Subcutaneous abdominal adipose tissue (tissue), 5 donors: ENCODE measurements around the gene TBPL2.
"Not testable (repeated sequence)": the region's sequence is repeated elsewhere in the genome, so short reads cannot be mapped to it uniquely, and the experiment has no call there.

Experiments
- H3K27ac ChIP-seq: one replicate; pipeline ENCODE4 v1.7.0; 2013; ENCODE audit warnings: low read depth, mild to moderate bottlenecking, inconsistent platforms, low read length, moderate library complexity
- H3K27me3 ChIP-seq, 5 donors: one replicate each; pipeline ENCODE4 v1.7.0; 2013; ENCODE audit warnings: low read length in 5 of 5, inconsistent platforms in 1 of 5; ENCODE audit not compliant: control insufficient read depth in 5 of 5, insufficient read depth in 4 of 5
- H3K36me3 ChIP-seq, 5 donors: one replicate each; pipeline ENCODE4 v1.7.0; 2013; ENCODE audit warnings: low read length in 5 of 5; ENCODE audit not compliant: control insufficient read depth in 5 of 5, insufficient read depth in 5 of 5
- H3K4me1 ChIP-seq, 5 donors: one replicate each; pipeline ENCODE4 v1.7.0; 2013; ENCODE audit warnings: low read length in 5 of 5, mild to moderate bottlenecking in 3 of 5, moderate library complexity in 1 of 5; ENCODE audit not compliant: control insufficient read depth in 5 of 5, insufficient read depth in 5 of 5
- H3K4me3 ChIP-seq, 5 donors: one replicate each; pipeline ENCODE4 v1.7.0; 2013; ENCODE audit warnings: low read length in 5 of 5, low read depth in 1 of 5
- H3K9ac ChIP-seq, 5 donors: one replicate each; pipeline ENCODE4 v1.7.0; 2013; ENCODE audit warnings: low read length in 5 of 5, mild to moderate bottlenecking in 4 of 5, moderate library complexity in 3 of 5
- H3K9me3 ChIP-seq, 5 donors: one replicate each; pipeline ENCODE4 v1.7.0; 2013; ENCODE audit warnings: low read length in 5 of 5; ENCODE audit not compliant: control insufficient read depth in 5 of 5
- donor health status: healthy.
- donor health status: healthy.
- donor health status: healthy.
- donor health status: healthy.
- donor health status: healthy.

The TBPL2 gene

DNA sequence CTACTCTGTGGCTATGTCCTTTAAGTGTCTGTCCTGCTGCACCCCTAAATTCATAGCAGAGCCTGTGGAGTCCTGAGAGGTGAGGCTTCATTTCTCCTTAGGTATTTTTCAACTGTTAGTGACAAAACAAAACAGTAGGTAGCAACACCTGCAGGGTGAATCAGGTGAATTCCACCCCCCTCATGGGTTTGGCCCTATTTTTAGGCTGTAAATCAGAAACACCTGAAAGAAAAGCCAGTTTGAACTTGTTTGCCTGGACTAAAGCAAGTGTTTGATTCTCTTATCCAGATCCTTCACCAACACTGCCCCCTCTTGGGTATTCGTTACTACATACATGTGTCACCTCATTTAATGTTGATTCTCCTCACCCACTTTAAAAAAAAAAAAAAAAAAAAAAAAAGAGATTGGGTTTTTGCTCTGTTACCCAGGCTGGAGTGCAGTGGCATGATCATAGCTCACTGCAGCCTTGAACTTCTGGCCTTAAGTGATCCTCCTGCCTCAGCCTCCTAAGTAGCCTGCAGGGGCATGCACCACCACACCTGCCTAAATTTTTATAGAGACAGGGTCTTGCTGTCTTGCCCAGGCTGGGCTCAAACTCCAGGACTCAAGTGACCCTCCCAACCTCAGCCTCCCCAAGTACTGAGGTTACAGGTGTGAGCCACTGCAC lies 10.3 kb downstream of the TBPL2 start:
- Histone ChIP-seq H3K9ac (no peak overlapping the region), H3K27me3 (peaks cover 0 to 2% (median 0%) of the 10 kb centered on the region in 5 donors)

DNA sequence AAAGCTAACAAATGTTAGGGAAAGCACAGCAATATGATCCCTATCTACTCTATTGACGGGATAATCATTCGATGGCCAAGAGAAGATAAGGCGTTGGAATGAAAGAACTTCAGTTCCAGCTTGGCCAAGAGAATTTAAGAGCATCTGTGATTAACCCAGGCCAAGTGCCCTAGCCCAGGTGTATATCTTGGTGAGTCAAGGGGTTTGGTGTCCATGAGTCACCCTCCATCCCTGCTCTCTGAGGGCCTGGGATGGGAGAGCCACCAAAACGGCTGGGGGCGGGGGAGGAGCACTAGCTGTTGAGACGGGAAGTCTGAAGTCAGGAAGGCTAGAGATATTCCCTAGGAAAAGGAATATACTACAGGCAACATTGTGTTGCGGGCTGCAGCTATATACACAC lies 13.0 kb downstream of the TBPL2 start:
- Histone ChIP-seq H3K4me1 (no peaks in the 10 kb centered on the region), H3K27ac (no peak overlapping the region), H3K9ac (no peak overlapping the region)

More for the DNA sequence above, 10.3 kb downstream of the TBPL2 start:
- no peak overlapping the region for H3K27ac ChIP-seq
- no peaks in the 10 kb centered on the region for H3K9me3 ChIP-seq
- no peak overlapping the region for H3K4me3 ChIP-seq
- no peaks in the 10 kb centered on the region for H3K36me3 ChIP-seq
- H3K4me1 ChIP-seq = peaks cover 0 to 3% (median 0%) of the 10 kb centered on the region in 5 donors

DNA sequence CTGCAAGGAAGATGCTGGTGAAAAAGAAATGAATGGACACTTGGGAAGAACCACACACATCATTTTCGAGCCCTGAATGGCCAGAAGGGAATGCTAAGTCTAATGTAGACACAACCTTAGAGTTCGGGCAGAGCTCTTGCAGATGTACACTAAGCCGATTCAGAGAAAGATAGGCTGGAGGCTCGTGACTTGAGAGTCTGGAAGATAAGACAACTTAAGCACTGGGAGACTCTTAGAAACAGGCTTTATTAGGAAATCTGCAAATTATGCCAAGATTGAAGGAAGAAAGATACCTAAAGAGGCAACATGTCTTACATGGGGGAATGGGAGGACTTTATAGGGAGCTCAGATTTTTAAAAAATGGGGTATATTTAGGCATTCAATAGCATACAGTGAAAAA lies 13.5 kb downstream of the TBPL2 start:
- Histone ChIP-seq H3K4me3 (no peak overlapping the region), H3K4me1 (no peaks in the 10 kb centered on the region), H3K9me3 (no peaks in the 10 kb centered on the region), H3K9ac (no peak overlapping the region), H3K36me3 (no peaks in the 10 kb centered on the region), H3K27me3 (peaks cover 0 to 2% (median 0%) of the 10 kb centered on the region in 5 donors), H3K27ac (no peak overlapping the region)

More for the DNA sequence above, 13.0 kb downstream of the TBPL2 start:
- no peaks in the 10 kb centered on the region for H3K9me3 ChIP-seq
- H3K36me3 ChIP-seq = no peaks in the 10 kb centered on the region
- peaks cover 0 to 2% (median 0%) of the 10 kb centered on the region in 5 donors for H3K27me3 ChIP-seq
- no peak overlapping the region for H3K4me3 ChIP-seq

DNA sequence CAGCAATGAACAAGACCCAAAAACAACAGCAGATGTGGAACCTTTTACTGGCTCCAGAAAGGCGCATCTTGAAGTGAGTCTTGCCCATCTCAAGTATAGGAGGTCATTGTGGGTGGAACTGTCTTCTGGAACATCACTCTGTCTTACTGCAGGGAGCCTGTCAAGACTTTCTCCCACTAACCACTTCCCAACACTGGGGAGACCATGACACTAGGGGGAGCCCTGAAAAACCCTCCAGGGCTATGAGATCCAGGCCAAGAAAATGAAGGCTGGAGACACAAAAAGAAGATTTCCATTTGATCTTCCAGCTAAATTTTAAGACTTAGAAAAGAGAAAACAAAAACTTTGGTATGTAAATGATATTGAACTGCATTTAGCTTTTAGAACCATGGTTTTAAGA lies 15.3 kb downstream of the TBPL2 start:
- H3K9me3 ChIP-seq = no peaks in the 10 kb centered on the region
- H3K9ac ChIP-seq = no peak overlapping the region
- no peak overlapping the region for H3K27ac ChIP-seq
- no peaks in the 10 kb centered on the region for H3K4me1 ChIP-seq
- H3K36me3 ChIP-seq = no peaks in the 10 kb centered on the region
- no peak overlapping the region for H3K4me3 ChIP-seq
- H3K27me3 ChIP-seq = peaks cover 0 to 2% (median 0%) of the 10 kb centered on the region in 5 donors

DNA sequence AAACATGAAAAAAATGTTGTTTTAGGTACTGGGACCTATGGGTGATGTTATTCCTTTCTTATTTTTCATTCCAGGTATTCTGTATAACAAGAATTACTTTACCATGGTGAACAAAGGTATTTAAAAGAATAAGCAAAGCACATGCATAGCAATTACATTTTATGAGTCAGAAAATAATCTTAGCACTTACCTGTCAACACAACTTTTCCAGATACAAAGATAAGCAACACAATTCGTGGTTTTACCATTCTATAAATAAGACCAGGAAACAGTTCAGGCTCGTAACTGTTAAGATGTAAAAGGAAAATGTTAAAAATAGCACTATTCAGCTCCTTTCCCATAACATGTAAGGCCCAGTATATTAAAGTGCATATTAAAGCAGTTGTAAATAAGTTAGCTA lies 16.4 kb downstream of the TBPL2 start:
- no peaks in the 10 kb centered on the region for H3K9me3 ChIP-seq
- H3K36me3 ChIP-seq = no peaks in the 10 kb centered on the region
- peaks cover 0 to 2% (median 0%) of the 10 kb centered on the region in 5 donors for H3K27me3 ChIP-seq
- H3K4me3 ChIP-seq = no peak overlapping the region
- no peak overlapping the region for H3K9ac ChIP-seq
- peaks cover 0 to under 1% (median 0%) of the 10 kb centered on the region in 5 donors for H3K4me1 ChIP-seq
- no peak overlapping the region for H3K27ac ChIP-seq

DNA sequence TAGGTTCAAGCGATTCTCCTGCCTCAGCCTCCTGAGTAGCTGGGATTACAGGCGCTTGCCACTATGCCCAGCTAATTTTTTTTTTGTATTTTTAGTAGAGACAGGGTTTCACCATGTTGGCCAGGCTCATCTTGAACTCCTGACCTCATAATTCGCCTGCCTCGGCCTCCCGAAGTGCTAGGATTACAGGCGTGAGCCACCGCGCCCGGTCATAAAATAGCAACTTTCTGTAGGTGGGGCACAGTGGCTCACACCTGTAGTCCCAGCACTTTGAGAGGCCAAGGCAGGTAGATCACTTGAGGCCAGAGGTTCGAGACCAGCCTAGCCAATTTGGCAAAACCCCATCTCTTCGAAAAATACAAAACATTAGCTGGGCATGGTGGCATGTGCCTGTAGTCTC lies 18.1 kb downstream of the TBPL2 start:
- not testable (repeated sequence) for H3K36me3 ChIP-seq, H3K9ac ChIP-seq, H3K27ac ChIP-seq, H3K27me3 ChIP-seq, H3K4me3 ChIP-seq, H3K9me3 ChIP-seq
- H3K4me1 ChIP-seq = peaks cover 0 to 13% (median 0%) of the 10 kb centered on the region in 5 donors

DNA sequence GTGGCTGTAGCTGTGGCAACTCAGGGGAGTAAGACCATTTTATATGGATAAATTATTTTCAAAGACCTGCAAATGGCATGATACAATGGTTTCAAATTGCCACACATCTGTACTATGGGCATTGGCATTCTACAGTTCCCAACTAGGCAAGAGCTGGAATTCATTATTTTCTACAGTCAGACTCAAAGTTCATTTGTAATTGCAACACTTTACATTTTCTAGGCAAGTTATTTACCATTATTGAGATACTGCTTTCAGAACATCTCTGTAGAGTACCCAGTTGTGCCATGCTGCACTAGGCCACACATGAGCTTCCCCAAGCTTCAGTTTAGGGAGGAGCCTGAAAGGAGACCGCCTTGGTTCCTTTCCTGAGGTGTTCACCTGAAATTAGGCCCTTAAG lies 20.8 kb downstream of the TBPL2 start:
- peaks cover 0 to 13% (median 0%) of the 10 kb centered on the region in 5 donors for H3K4me1 ChIP-seq
- no peaks in the 10 kb centered on the region for H3K27me3 ChIP-seq
- H3K4me3 ChIP-seq = no peak overlapping the region
- H3K27ac ChIP-seq = no peak overlapping the region
- H3K9me3 ChIP-seq = no peaks in the 10 kb centered on the region
- no peaks in the 10 kb centered on the region for H3K36me3 ChIP-seq
- H3K9ac ChIP-seq = no peak overlapping the region

DNA sequence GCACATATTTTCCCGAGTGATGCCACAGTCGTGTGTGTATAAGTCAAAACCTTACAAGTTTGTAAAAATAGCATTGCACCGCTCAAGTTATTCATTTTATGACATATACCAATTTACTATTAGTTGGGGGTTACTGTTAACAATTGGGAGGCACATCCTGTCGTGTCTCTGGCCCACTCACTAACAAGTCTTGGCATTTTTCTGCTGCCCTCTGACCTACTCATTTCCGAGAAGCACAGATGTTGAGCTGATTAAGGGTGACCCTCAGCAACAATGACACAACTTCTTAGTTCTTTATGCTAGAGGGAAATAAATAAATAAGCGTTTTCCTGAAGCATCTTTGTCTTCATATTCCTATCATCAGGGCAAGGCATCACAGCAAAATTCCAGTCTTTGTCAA lies 22.0 kb downstream of the TBPL2 start:
- Histone ChIP-seq H3K9ac (no peak overlapping the region), H3K36me3 (no peaks in the 10 kb centered on the region), H3K4me3 (no peak overlapping the region), H3K27me3 (no peaks in the 10 kb centered on the region), H3K27ac (no peak overlapping the region), H3K4me1 (peaks cover 0 to 13% (median 0%) of the 10 kb centered on the region in 5 donors), H3K9me3 (no peaks in the 10 kb centered on the region)

DNA sequence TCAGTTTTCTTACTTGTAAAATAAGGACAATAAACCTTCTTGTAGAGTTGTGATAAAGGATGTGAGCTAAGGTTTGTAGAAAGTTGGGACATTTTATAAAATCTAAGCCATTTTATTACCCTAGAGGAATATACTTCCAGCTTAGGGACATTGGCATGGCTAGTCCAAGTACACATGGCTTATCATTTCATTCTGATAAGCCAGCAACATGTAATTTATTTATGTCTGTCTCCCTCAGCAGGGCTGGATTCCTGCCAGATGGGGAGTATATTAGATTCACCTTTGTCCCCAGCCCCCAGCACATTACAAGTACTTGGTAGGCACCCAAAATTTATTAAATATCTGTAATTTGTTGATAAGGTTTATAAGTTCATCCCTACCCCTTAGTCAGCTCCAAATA lies 22.5 kb downstream of the TBPL2 start:
- Histone ChIP-seq H3K36me3 (no peaks in the 10 kb centered on the region), H3K9me3 (no peaks in the 10 kb centered on the region), H3K27ac (no peak overlapping the region), H3K9ac (no peak overlapping the region), H3K27me3 (no peaks in the 10 kb centered on the region), H3K4me3 (no peak overlapping the region), H3K4me1 (peaks cover 0 to 13% (median 0%) of the 10 kb centered on the region in 5 donors)

DNA sequence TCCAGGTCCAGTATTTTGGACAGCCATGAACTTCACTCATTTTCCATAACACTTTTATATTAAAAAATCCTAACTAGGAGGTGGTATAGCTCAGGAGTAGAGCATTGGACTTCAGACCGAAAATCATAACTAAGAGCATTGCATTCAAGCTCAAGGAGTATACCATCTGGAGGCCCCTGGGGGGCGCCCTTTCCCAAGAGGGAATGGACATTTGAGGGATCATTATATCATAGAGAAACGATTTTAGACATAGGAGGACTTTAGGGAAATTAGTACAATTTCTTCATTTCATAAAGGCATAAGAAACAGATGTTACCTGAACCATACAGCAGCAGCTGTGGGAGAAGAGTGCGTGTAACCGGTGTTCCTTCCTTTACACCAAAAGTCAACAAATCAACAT lies 23.6 kb downstream of the TBPL2 start:
- Histone ChIP-seq H3K4me3 (no peak overlapping the region), H3K36me3 (no peaks in the 10 kb centered on the region), H3K9ac (no peak overlapping the region), H3K27ac (no peak overlapping the region), H3K27me3 (no peaks in the 10 kb centered on the region), H3K9me3 (no peaks in the 10 kb centered on the region), H3K4me1 (peaks cover 0 to 20% (median 9%) of the 10 kb centered on the region in 5 donors)
